H9 (cell line): ENCODE measurements around the gene THBS3. TPM values are rescaled to one million over a fixed set of nuclear protein-coding genes. Genes with fewer than 3 reads are reported as not detected.
"Not testable (repeated sequence)": the region's sequence is repeated elsewhere in the genome, so short reads cannot be mapped to it uniquely, and the experiment has no call there.

Source experiments
- DNase-seq: peaks from one replicate; pipeline ENCODE4 v3.0.0-alpha.2; 2017
- H2AFZ ChIP-seq: one replicate; pipeline ENCODE4 v1.6.1; 2013; ENCODE audit warnings: mild to moderate bottlenecking, low read length, control low read depth, moderate library complexity
- H2AK5ac ChIP-seq: 2 replicates; pipeline ENCODE4 v1.6.1; 2013; ENCODE audit warnings: low read length, control low read depth, mixed read lengths; ENCODE audit not compliant: insufficient read length
- H2BK120ac ChIP-seq: one replicate; pipeline ENCODE4 v1.6.1; 2013; ENCODE audit warnings: low read depth, mild to moderate bottlenecking, low read length, control low read depth, inconsistent platforms; ENCODE audit not compliant: poor library complexity, severe bottlenecking
- H2BK12ac ChIP-seq: 2 replicates; pipeline ENCODE4 v1.6.1; 2013; ENCODE audit warnings: low read length, control low read depth, mixed read lengths, low read depth; ENCODE audit not compliant: insufficient read length
- H2BK15ac ChIP-seq: 2 replicates; pipeline ENCODE4 v1.6.1; 2013; ENCODE audit warnings: low read depth, low read length, control low read depth
- H2BK20ac ChIP-seq: one replicate; pipeline ENCODE4 v1.6.1; 2013; ENCODE audit warnings: low read depth, mild to moderate bottlenecking, low read length, control low read depth, inconsistent platforms; ENCODE audit not compliant: poor library complexity, severe bottlenecking
- H2BK5ac ChIP-seq: 2 replicates; pipeline ENCODE4 v1.6.1; 2013; ENCODE audit warnings: low read length, control low read depth, mixed read lengths; ENCODE audit not compliant: insufficient read length
- H3K14ac ChIP-seq: 2 replicates; pipeline ENCODE4 v1.6.1; 2013; ENCODE audit warnings: low read length, control low read depth; ENCODE audit not compliant: insufficient read depth
- H3K18ac ChIP-seq: 2 replicates; pipeline ENCODE4 v1.6.1; 2013; ENCODE audit warnings: low read depth, mild to moderate bottlenecking, mixed read lengths, low read length, control low read depth; ENCODE audit not compliant: insufficient read length
- H3K23ac ChIP-seq: 2 replicates; pipeline ENCODE4 v1.6.1; 2013; ENCODE audit warnings: low read length, control low read depth, mixed read lengths, low read depth; ENCODE audit not compliant: insufficient read length
- H3K23me2 ChIP-seq: 2 replicates; pipeline ENCODE4 v1.6.1; 2013; ENCODE audit warnings: low read depth, mild to moderate bottlenecking, mixed read lengths, low read length, control low read depth; ENCODE audit not compliant: insufficient read length, poor library complexity, severe bottlenecking
- H3K27ac ChIP-seq: 2 replicates; pipeline ENCODE4 v1.5.1; 2013; ENCODE audit warnings: low read length, control low read depth, mixed read lengths, low read depth; ENCODE audit not compliant: insufficient read length
- H3K27me3 ChIP-seq: 2 replicates; pipeline ENCODE4 v1.6.1; 2013; ENCODE audit warnings: low read length, control low read depth, inconsistent platforms; ENCODE audit not compliant: insufficient read depth
- H3K4ac ChIP-seq: 2 replicates; pipeline ENCODE4 v1.6.1; 2013; ENCODE audit warnings: low read depth, mild to moderate bottlenecking, control low read depth, inconsistent platforms, low read length, moderate library complexity
- H3K4me1 ChIP-seq: 2 replicates; pipeline ENCODE4 v1.6.1; 2013; ENCODE audit warnings: low read length, control low read depth, inconsistent platforms; ENCODE audit not compliant: insufficient read depth
- H3K4me2 ChIP-seq: 2 replicates; pipeline ENCODE4 v1.6.1; 2013; ENCODE audit warnings: low read length, control low read depth, mixed read lengths; ENCODE audit not compliant: insufficient read length, insufficient read depth
- H3K56ac ChIP-seq: 2 replicates; pipeline ENCODE4 v1.6.1; 2013; ENCODE audit warnings: low read depth, mild to moderate bottlenecking, mixed read lengths, low read length, control low read depth; ENCODE audit not compliant: insufficient read length
- H3K79me1 ChIP-seq: 2 replicates; pipeline ENCODE4 v1.6.1; 2013; ENCODE audit warnings: low read depth, mild to moderate bottlenecking, moderate library complexity, low read length, control low read depth, inconsistent platforms; ENCODE audit not compliant: insufficient read depth, poor library complexity, severe bottlenecking
- H3K79me2 ChIP-seq: 2 replicates; pipeline ENCODE4 v1.6.1; 2013; ENCODE audit warnings: low read length, control low read depth, inconsistent platforms; ENCODE audit not compliant: insufficient read depth
- H3K9ac ChIP-seq: 2 replicates; pipeline ENCODE4 v1.6.1; 2013; ENCODE audit warnings: low read length, control low read depth, mixed read lengths; ENCODE audit not compliant: insufficient read length; ENCODE audit errors: extremely low read depth
- H3K9me3 ChIP-seq: one replicate; pipeline ENCODE4 v1.6.1; 2013; ENCODE audit warnings: low read depth, low read length, inconsistent platforms; ENCODE audit not compliant: control insufficient read depth
- H3T11ph ChIP-seq: one replicate; pipeline ENCODE4 v1.6.1; 2013; ENCODE audit warnings: mild to moderate bottlenecking, low read length, control low read depth, inconsistent platforms
- H4K20me1 ChIP-seq: one replicate; pipeline ENCODE4 v1.6.1; 2013; ENCODE audit not compliant: control insufficient read depth, insufficient read length, insufficient read depth
- H4K5ac ChIP-seq: 2 replicates; pipeline ENCODE4 v1.6.1; 2013; ENCODE audit warnings: low read depth, mild to moderate bottlenecking, mixed read lengths, low read length, control low read depth; ENCODE audit not compliant: insufficient read length
- H4K8ac ChIP-seq: replicated peaks from 2 replicates; pipeline ENCODE4 v1.6.1; 2013; ENCODE audit warnings: low read length, control low read depth, mixed read lengths, low read depth; ENCODE audit not compliant: insufficient read length
- H4K91ac ChIP-seq: 2 replicates; pipeline ENCODE4 v1.6.1; 2013; ENCODE audit warnings: low read depth, mild to moderate bottlenecking, moderate library complexity, mixed read lengths, low read length, control low read depth; ENCODE audit not compliant: insufficient read length
- H3K27ac Mint-ChIP-seq, 3 experiments: 2 replicates in 2 of 3; 3 replicates in 1 of 3; pipeline ENCODE4 v1.8.0; 2020 to 2021; ENCODE audit warnings: mixed read lengths in 3 of 3, mild to moderate bottlenecking in 1 of 3, moderate library complexity in 1 of 3
- H3K27me3 Mint-ChIP-seq: 2 replicates; pipeline ENCODE4 v1.8.0; 2021; ENCODE audit warnings: low read depth, mild to moderate bottlenecking, moderate library complexity, mixed read lengths
- H3K36me3 Mint-ChIP-seq, 3 experiments: 2 replicates in 2 of 3; 3 replicates in 1 of 3; pipeline ENCODE4 v1.8.0; 2020 to 2021; ENCODE audit warnings: low read depth in 3 of 3, mixed read lengths in 3 of 3; ENCODE audit not compliant: insufficient read depth in 1 of 3
- H3K4me1 Mint-ChIP-seq, 2 experiments: 2 replicates each; pipeline ENCODE4 v1.8.0; 2020; ENCODE audit warnings: mixed read lengths in 2 of 2
- H3K4me3 Mint-ChIP-seq, 2 experiments: 2 replicates in 1 of 2; 3 replicates in 1 of 2; pipeline ENCODE4 v1.8.0; 2020 to 2021; ENCODE audit warnings: mild to moderate bottlenecking in 2 of 2, mixed read lengths in 2 of 2, moderate library complexity in 1 of 2
- H3K9me3 Mint-ChIP-seq, 2 experiments: 2 replicates in 1 of 2; 3 replicates in 1 of 2; pipeline ENCODE4 v1.8.0; 2020; ENCODE audit warnings: mild to moderate bottlenecking in 2 of 2, mixed read lengths in 2 of 2, moderate library complexity in 1 of 2
- CTCF ChIP-seq: fragments of 200-600 bp; sonication (generic); conservative IDR thresholded peaks from 3 replicates; pipeline ENCODE4 v1.8.0; 2021; ENCODE audit warnings: antibody characterized with exemption, mild to moderate bottlenecking
- WGBS: extraction: QIAGEN DNeasy Blood & Tissue Kit; methylation state at CpG from one replicate; pipeline ENCODE4 v1.1.7; 2013; ENCODE audit warnings: missing lambda C conversion rate, low lambda C conversion rate, mixed read lengths; ENCODE audit not compliant: insufficient read length; ENCODE audit errors: extremely low coverage; 5-methylcytosine and 5-hydroxymethylcytosine counted together
- total RNA-seq: library from RNA; stranded (reverse); gene quantifications from 2 replicates; pipeline ENCODE4 v1.2.1, GENCODE V29; 2021

Gene THBS3
- total RNA-seq, 1 experiment from 2014 or later = 5.9 TPM

DNA sequence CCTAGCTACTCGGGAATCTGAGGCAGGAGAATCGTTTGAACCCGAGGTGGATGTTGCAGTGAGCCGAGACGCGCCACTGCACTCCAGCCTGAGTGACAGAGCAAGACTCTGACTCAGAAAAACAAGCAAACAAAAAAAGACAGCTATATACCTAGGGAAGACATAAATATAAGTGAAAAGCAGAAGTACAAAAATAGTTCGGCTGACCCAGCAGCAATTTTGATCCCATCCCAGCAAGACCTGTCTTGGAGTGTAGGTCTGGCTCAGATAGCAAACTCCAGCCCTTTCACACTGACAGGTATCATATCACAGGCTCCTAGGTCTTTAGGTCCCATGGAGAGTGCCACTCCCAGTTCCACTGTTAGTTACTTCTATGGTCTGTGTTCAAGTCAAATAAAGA is 15.3 kb upstream of the THBS3 start:
- WGBS = no CpG with 5 or more reads among the region's 7 CpGs
- Mint-ChIP-seq H3K27ac (no peak overlapping the region; a peak in 1 of 7 replicates), H3K4me3 (no peak overlapping the region), H3K36me3 (peaks cover 0 to 10% (median 8%) of the 10 kb centered on the region in 3 experiments; a peak in 4 of 7 replicates), H3K4me1 (peaks cover 24 to 32% of the 10 kb centered on the region in 2 experiments), H3K27me3 (peaks cover 3% of the 10 kb centered on the region; the same call in 1 of the 2 replicates), H3K9me3 (no peaks in the 10 kb centered on the region; a peak in 1 of 5 replicates)
- H2AK5ac ChIP-seq = no peak overlapping the region
- H4K5ac ChIP-seq = no peak overlapping the region
- H3T11ph ChIP-seq = no peak overlapping the region
- no peak overlapping the region for H4K91ac ChIP-seq
- H3K4me1 ChIP-seq = no peaks in the 10 kb centered on the region; the same call in 1 of the 2 replicates
- DNase-seq = no peak
- H3K56ac ChIP-seq = no peak overlapping the region
- no peak overlapping the region for H3K9ac ChIP-seq
- H3K27me3 ChIP-seq = no peaks in the 10 kb centered on the region
- H3K79me1 ChIP-seq = no peaks in the 10 kb centered on the region
- H2BK12ac ChIP-seq = no peak overlapping the region
- H3K4ac ChIP-seq = no peak overlapping the region
- H3K4me2 ChIP-seq = no peak overlapping the region
- H2BK20ac ChIP-seq = no peak overlapping the region
- no peak overlapping the region for H3K27ac ChIP-seq
- no peak overlapping the region for H3K23ac ChIP-seq
- no peaks in the 10 kb centered on the region for H3K79me2 ChIP-seq
- no peak overlapping the region for H3K14ac ChIP-seq
- no peak overlapping the region for H4K8ac ChIP-seq
- H2BK5ac ChIP-seq = no peak overlapping the region
- peaks cover 4% of the 10 kb centered on the region for H3K23me2 ChIP-seq
- no peak overlapping the region for H3K18ac ChIP-seq
- no peaks in the 10 kb centered on the region for H4K20me1 ChIP-seq
- no peak overlapping the region for H2BK15ac ChIP-seq
- TF ChIP-seq CTCF = no peak
- no peak overlapping the region for H2AFZ ChIP-seq
- no peak overlapping the region for H2BK120ac ChIP-seq
- H3K9me3 ChIP-seq = no peaks in the 10 kb centered on the region

- H3K36me3 Mint-ChIP-seq = peaks cover 1 to 15% (median 10%) of the 10 kb centered on the region in 3 experiments; a peak in 5 of 7 replicates
- H2AFZ ChIP-seq, H2BK5ac ChIP-seq, H3K18ac ChIP-seq, H3K23me2 ChIP-seq, H3K27me3 Mint-ChIP-seq, H2BK12ac ChIP-seq, H3K14ac ChIP-seq, H3K9ac ChIP-seq, H3K79me1 ChIP-seq, H2BK15ac ChIP-seq, H3K4me3 Mint-ChIP-seq, H4K20me1 ChIP-seq, H4K5ac ChIP-seq, H4K91ac ChIP-seq, H4K8ac ChIP-seq, H2BK120ac ChIP-seq, DNase-seq, H3K27ac ChIP-seq, H3K4ac ChIP-seq, H3T11ph ChIP-seq, H3K79me2 ChIP-seq, H3K9me3 Mint-ChIP-seq, H3K4me1 ChIP-seq, H2AK5ac ChIP-seq, H3K27me3 ChIP-seq, H3K56ac ChIP-seq, H3K9me3 ChIP-seq, H3K23ac ChIP-seq, H3K27ac Mint-ChIP-seq, H3K4me2 ChIP-seq, H2BK20ac ChIP-seq: not testable (repeated sequence)
- no CpG with 5 or more reads among the region's 10 CpGs for WGBS
- H3K4me1 Mint-ChIP-seq = peaks cover 11 to 16% of the 10 kb centered on the region in 2 experiments
These were observed 12.7 kb upstream of the THBS3 start for GRCh38 chr1:155220211-155220965.
